ENCODE measurements around the gene SMIM5. TPM values are rescaled to one million over a fixed set of nuclear protein-coding genes. Genes with fewer than 3 reads are reported as not detected.

SMIM5 gene
- polyA plus RNA-seq, 1 donor from 2014 or later: 0.59 TPM

- Histone ChIP-seq H3K4me3 (ENCODE audit: low read length) (no peak overlapping the region), H3K9me3 (ENCODE audit: low read length) (no peaks in the 10 kb centered on the region), H3K9ac (ENCODE audit: low read length) (no peak overlapping the region), H3K27me3 (ENCODE audit: insufficient read depth, low read depth, low read length) (no peaks in the 10 kb centered on the region), H3K9me2 (ENCODE audit: insufficient read depth, low read length) (no peaks in the 10 kb centered on the region), H2AFZ (ENCODE audit: low read depth, low read length) (no peak overlapping the region), H3K27ac (ENCODE audit: low read length) (no peak overlapping the region), H4K20me1 (ENCODE audit: insufficient read depth) (no peaks in the 10 kb centered on the region), H3K36me3 (ENCODE audit: insufficient read depth, low read length) (no peaks in the 10 kb centered on the region), H3F3A (ENCODE audit: insufficient read depth, low read length, poor library complexity, severe bottlenecking) (no peaks in the 10 kb centered on the region), H3K79me2 (replicated peaks; ENCODE audit: insufficient read depth, low read length) (no peaks in the 10 kb centered on the region), H3K4me2 (ENCODE audit: low read length) (no peak overlapping the region)
- TF ChIP-seq RAD21 (conservative IDR thresholded peaks at IDR 0.05) (no peak), CTCF (IDR thresholded peaks at IDR 0.05; ENCODE audit: poor library complexity, severe bottlenecking) (no peak), MXI1 (conservative IDR thresholded peaks at IDR 0.05; ENCODE audit: poor library complexity, severe bottlenecking) (no peak), POLR2AphosphoS5 (IDR thresholded peaks at IDR 0.05) (no peak), SMC3 (conservative IDR thresholded peaks at IDR 0.05; ENCODE audit: poor library complexity) (no peak), EZH2 (IDR thresholded peaks at IDR 0.05; ENCODE audit: borderline replicate concordance, insufficient read depth, low read length, poor library complexity, severe bottlenecking) (no peak), TAF1 (IDR thresholded peaks at IDR 0.05; ENCODE audit: low read depth) (no peak), EP300 (conservative IDR thresholded peaks at IDR 0.05; ENCODE audit: poor library complexity, severe bottlenecking) (no peak)
- TF ChIP-seq, protein P1, sequence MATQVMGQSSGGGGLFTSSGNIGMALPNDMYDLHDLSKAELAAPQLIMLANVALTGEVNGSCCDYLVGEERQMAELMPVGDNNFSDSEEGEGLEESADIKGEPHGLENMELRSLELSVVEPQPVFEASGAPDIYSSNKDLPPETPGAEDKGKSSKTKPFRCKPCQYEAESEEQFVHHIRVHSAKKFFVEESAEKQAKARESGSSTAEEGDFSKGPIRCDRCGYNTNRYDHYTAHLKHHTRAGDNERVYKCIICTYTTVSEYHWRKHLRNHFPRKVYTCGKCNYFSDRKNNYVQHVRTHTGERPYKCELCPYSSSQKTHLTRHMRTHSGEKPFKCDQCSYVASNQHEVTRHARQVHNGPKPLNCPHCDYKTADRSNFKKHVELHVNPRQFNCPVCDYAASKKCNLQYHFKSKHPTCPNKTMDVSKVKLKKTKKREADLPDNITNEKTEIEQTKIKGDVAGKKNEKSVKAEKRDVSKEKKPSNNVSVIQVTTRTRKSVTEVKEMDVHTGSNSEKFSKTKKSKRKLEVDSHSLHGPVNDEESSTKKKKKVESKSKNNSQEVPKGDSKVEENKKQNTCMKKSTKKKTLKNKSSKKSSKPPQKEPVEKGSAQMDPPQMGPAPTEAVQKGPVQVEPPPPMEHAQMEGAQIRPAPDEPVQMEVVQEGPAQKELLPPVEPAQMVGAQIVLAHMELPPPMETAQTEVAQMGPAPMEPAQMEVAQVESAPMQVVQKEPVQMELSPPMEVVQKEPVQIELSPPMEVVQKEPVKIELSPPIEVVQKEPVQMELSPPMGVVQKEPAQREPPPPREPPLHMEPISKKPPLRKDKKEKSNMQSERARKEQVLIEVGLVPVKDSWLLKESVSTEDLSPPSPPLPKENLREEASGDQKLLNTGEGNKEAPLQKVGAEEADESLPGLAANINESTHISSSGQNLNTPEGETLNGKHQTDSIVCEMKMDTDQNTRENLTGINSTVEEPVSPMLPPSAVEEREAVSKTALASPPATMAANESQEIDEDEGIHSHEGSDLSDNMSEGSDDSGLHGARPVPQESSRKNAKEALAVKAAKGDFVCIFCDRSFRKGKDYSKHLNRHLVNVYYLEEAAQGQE (IDR thresholded peaks at IDR 0.05; ENCODE audit: borderline replicate concordance): no peak
Measured at GRCh38 chr17:75645501-75645888, 12.3 kb downstream of the SMIM5 start.

DNA sequence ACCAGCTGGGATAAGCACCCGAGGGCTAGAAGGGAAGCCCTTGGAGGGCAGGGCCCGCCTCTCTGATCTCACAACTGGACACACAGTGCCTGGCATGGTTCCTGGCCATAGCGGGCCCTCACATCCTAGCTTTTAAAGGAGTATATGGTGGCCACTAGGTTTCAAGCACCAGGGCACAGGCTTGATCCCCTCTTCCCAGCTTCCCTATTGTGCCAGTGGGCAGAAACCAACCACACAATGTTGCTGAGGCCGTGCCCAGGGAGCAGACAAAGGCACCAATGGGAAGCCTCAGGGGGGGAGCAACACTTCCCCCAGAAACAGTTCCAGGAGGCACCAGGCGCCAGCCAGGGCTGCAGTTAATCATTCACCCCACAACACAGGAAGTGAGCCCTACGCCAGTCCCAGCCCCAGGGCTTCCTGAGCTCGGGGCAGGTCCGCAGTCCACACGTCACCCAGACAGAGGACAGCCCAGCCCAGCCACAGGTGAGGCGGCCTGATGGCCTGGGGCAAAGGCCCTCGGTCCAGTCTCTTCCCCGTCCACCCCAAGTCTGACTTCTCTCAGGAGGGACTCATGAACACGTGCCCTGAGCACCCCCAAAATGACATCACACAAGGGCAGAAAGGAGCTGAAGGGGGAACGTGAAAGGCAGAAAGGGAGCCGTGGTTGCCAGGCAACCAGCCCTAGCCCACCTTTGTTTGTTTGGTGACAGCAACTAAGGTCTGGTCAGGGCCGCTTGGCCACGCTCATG, 12.8 kb downstream of the SMIM5 start:
- no peak overlapping the region for H3K27ac ChIP-seq (ENCODE audit: low read length)
- no peaks in the 10 kb centered on the region for H3K9me2 ChIP-seq (ENCODE audit: insufficient read depth, low read length)
- TF ChIP-seq TAF1 (IDR thresholded peaks at IDR 0.05; ENCODE audit: low read depth): no peak
- TF ChIP-seq MXI1 (conservative IDR thresholded peaks at IDR 0.05; ENCODE audit: poor library complexity, severe bottlenecking): no peak
- TF ChIP-seq RAD21 (conservative IDR thresholded peaks at IDR 0.05): no peak
- TF ChIP-seq CTCF (IDR thresholded peaks at IDR 0.05; ENCODE audit: poor library complexity, severe bottlenecking): no peak
- no peak for TF ChIP-seq EP300 (conservative IDR thresholded peaks at IDR 0.05; ENCODE audit: poor library complexity, severe bottlenecking)
- TF ChIP-seq EZH2 (IDR thresholded peaks at IDR 0.05; ENCODE audit: borderline replicate concordance, insufficient read depth, low read length, poor library complexity, severe bottlenecking): no peak
- TF ChIP-seq, protein P1 (IDR thresholded peaks at IDR 0.05; ENCODE audit: borderline replicate concordance): no peak
- no peak for TF ChIP-seq SMC3 (conservative IDR thresholded peaks at IDR 0.05; ENCODE audit: poor library complexity)
- no peak for TF ChIP-seq POLR2AphosphoS5 (IDR thresholded peaks at IDR 0.05)
- H3F3A ChIP-seq (ENCODE audit: insufficient read depth, low read length, poor library complexity, severe bottlenecking): no peaks in the 10 kb centered on the region
- no peak overlapping the region for H3K4me2 ChIP-seq (ENCODE audit: low read length)
- no peaks in the 10 kb centered on the region for H3K36me3 ChIP-seq (ENCODE audit: insufficient read depth, low read length)
- H3K4me3 ChIP-seq (ENCODE audit: low read length): no peak overlapping the region
- no peaks in the 10 kb centered on the region for H3K79me2 ChIP-seq (replicated peaks; ENCODE audit: insufficient read depth, low read length)
- H3K9ac ChIP-seq (ENCODE audit: low read length): no peak overlapping the region
- H3K27me3 ChIP-seq (ENCODE audit: insufficient read depth, low read depth, low read length): no peaks in the 10 kb centered on the region
- no peaks in the 10 kb centered on the region for H3K9me3 ChIP-seq (ENCODE audit: low read length)
- no peak overlapping the region for H2AFZ ChIP-seq (ENCODE audit: low read depth, low read length)
- no peaks in the 10 kb centered on the region for H4K20me1 ChIP-seq (ENCODE audit: insufficient read depth)
